ENCODE results near the gene MC4R.

MC4R gene

GRCh38 chr18:60327880-60328279, 44.7 kb downstream of the MC4R start:
- no peak for DNase-seq (ENCODE audit: low spot score)

GRCh38 chr18:60322591-60322990, 50.0 kb downstream of the MC4R start:
- DNase-seq (ENCODE audit: low spot score) = no peak

All from CD4-positive, alpha-beta T cell treated with Interleukin-6 at 100 ng/mL for 8 hours (primary cell).